KMS-11 (cell line): ENCODE results near the gene PET100.

ENCODE experiments used
- H2AFZ ChIP-seq: fragments of 200-600 bp; sonication (generic); 2 replicates; pipeline ENCODE4 v1.6.1; 2016; ENCODE audit warnings: antibody characterized with exemption, mixed run types, low read depth
- H3K27ac ChIP-seq: fragments of 200-600 bp; sonication (generic); 2 replicates; pipeline ENCODE4 v1.6.1; 2016; ENCODE audit warnings: mild to moderate bottlenecking, mixed run types
- H3K27me3 ChIP-seq: fragments of 200-600 bp; sonication (generic); 2 replicates; pipeline ENCODE4 v1.6.1; 2017; ENCODE audit warnings: mild to moderate bottlenecking, low read depth, mixed run types, moderate library complexity; ENCODE audit not compliant: insufficient read depth
- H3K36me3 ChIP-seq: fragments of 200-600 bp; sonication (generic); 2 replicates; pipeline ENCODE4 v1.6.1; 2017; ENCODE audit warnings: mild to moderate bottlenecking, mixed run types; ENCODE audit not compliant: insufficient read depth
- H3K4me1 ChIP-seq: fragments of 200-600 bp; sonication (generic); 2 replicates; pipeline ENCODE4 v1.6.1; 2016; ENCODE audit warnings: mild to moderate bottlenecking, low read depth, mixed run types; ENCODE audit not compliant: poor library complexity, severe bottlenecking
- H3K4me2 ChIP-seq: fragments of 200-600 bp; sonication (generic); 2 replicates; pipeline ENCODE4 v1.7.0; 2016; ENCODE audit warnings: mild to moderate bottlenecking, mixed run types
- H3K4me3 ChIP-seq: fragments of 200-600 bp; sonication (generic); IDR thresholded peaks from 2 replicates; pipeline ENCODE4 v1.6.1; 2017; ENCODE audit warnings: low read depth, low read length, mixed read lengths; ENCODE audit not compliant: insufficient read depth
- H3K79me2 ChIP-seq: fragments of 200-600 bp; sonication (generic); 2 replicates; pipeline ENCODE4 v1.6.1; 2016; ENCODE audit warnings: low read depth, mixed run types; ENCODE audit not compliant: insufficient read depth
- H3K9ac ChIP-seq: fragments of 200-600 bp; sonication (generic); 2 replicates; pipeline ENCODE4 v1.6.1; 2016; ENCODE audit warnings: mild to moderate bottlenecking, mixed run types
- H4K20me1 ChIP-seq: fragments of 200-600 bp; sonication (generic); 2 replicates; pipeline ENCODE4 v1.6.1; 2016; ENCODE audit warnings: mild to moderate bottlenecking, mixed run types; ENCODE audit not compliant: insufficient read depth
- TF ChIP-seq, protein P1 (sequence below): fragments of 200-600 bp; sonication (generic); conservative IDR thresholded peaks from 2 replicates; pipeline ENCODE4 v1.6.1; 2017; ENCODE audit warnings: low read depth, mild to moderate bottlenecking, antibody characterized with exemption, low read length, moderate library complexity, mixed read lengths

PET100 gene

DNA sequence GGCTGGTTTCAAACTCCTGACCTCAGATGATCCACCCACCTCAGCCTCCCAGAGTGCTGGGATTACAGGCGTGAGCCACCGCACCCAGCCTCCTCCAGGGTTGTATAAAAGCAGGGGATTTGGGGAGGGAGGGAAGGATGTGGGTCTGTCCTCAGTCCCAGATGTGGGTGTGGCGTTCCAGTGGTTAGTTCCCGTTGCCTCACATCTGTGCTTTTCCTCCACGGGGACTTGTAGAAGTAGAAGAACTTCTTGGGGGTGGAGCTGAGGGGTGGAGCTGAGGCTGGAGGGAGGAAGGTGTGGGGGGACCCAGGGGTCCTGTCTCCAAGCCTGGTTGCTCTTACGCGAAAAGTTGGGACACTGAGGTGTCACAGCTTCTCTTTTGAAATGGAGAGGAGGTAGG, 46.8 kb downstream of the PET100 start:
- Histone ChIP-seq H3K9ac (no peak overlapping the region), H3K36me3 (no peaks in the 10 kb centered on the region), H3K27ac (no peak overlapping the region), H3K4me1 (no peaks in the 10 kb centered on the region), H4K20me1 (no peaks in the 10 kb centered on the region), H3K27me3 (peaks cover 56% of the 10 kb centered on the region), H3K79me2 (no peaks in the 10 kb centered on the region), H2AFZ (no peak overlapping the region), H3K4me2 (no peak overlapping the region), H3K4me3 (no peak overlapping the region)
- TF ChIP-seq, protein P1, sequence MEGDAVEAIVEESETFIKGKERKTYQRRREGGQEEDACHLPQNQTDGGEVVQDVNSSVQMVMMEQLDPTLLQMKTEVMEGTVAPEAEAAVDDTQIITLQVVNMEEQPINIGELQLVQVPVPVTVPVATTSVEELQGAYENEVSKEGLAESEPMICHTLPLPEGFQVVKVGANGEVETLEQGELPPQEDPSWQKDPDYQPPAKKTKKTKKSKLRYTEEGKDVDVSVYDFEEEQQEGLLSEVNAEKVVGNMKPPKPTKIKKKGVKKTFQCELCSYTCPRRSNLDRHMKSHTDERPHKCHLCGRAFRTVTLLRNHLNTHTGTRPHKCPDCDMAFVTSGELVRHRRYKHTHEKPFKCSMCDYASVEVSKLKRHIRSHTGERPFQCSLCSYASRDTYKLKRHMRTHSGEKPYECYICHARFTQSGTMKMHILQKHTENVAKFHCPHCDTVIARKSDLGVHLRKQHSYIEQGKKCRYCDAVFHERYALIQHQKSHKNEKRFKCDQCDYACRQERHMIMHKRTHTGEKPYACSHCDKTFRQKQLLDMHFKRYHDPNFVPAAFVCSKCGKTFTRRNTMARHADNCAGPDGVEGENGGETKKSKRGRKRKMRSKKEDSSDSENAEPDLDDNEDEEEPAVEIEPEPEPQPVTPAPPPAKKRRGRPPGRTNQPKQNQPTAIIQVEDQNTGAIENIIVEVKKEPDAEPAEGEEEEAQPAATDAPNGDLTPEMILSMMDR: no peak

DNA sequence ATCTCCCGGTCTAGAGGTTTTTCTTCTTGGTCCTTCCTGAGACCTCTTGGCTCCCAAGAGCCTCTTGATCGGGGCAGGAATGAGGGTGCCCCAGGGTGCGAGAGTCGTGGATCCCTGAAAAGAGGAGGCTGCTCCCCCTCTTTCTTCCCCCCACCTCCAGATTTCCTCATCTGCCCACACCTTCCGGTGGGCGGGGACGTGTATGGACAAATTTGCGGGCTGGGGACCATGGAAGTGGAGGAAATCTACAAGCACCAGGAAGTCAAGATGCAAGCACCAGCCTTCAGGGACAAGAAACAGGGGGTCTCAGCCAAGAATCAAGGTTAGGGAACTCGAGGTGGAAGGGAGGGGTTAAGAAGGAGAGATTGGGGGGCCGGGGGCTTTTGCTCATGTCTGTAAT, 47.3 kb downstream of the PET100 start, which contains the start of gene MCEMP1:
Gene MCEMP1 (plus strand): TSS at position 237 of the 400 bp plus-strand sequence. CDS start 31 bp downstream, at position 268.
- H3K4me1 ChIP-seq: no peaks in the 10 kb centered on the region
- no peak within 1 kb of the TSS for H3K4me2 ChIP-seq
- TF ChIP-seq, protein P1: no peak
- H3K79me2 ChIP-seq: no peaks in the 10 kb centered on the region
- H3K27me3 ChIP-seq: peaks cover 54% of the 10 kb centered on the region
- no peak within 1 kb of the TSS for H3K9ac ChIP-seq
- H2AFZ ChIP-seq: no peak within 1 kb of the TSS
- no peaks in the 10 kb centered on the region for H3K36me3 ChIP-seq
- no peak within 1 kb of the TSS for H3K4me3 ChIP-seq
- no peak within 1 kb of the TSS for H3K27ac ChIP-seq
- H4K20me1 ChIP-seq: no peaks in the 10 kb centered on the region

DNA sequence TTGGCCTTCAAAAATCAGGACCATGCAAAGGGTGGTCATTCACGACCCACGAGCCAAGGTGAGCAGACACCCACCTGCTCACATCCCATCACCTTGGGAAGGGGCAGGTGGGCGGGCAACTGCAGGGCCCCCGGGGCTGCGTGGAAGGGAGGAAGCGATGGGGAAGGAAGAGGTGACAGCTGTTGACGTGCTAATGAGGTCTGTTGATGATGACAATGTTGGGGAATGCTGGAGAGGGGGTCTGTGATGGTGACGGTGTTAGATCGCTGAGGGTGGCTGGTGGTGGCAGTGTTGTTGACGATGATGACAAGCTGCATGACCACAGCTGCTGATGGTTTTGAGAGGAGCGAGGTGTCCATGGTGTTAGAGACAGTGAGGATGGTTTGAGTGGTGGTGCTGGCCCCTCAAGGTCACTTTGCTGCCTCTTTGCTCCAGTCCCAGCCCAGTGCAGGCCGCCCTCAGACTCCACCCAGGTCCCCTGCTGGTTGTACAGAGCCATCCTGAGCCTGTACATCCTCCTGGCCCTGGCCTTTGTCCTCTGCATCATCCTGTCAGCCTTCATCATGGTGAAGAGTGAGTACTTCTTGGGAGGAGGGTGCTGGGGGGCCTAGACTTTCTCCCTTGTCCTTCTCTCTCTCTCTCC, 48.2 kb downstream of the PET100 start:
- no peaks in the 10 kb centered on the region for H4K20me1 ChIP-seq
- no peak overlapping the region for H3K9ac ChIP-seq
- no peaks in the 10 kb centered on the region for H3K36me3 ChIP-seq
- no peaks in the 10 kb centered on the region for H3K4me1 ChIP-seq
- H3K79me2 ChIP-seq: no peaks in the 10 kb centered on the region
- H2AFZ ChIP-seq: no peak overlapping the region
- TF ChIP-seq, protein P1: no peak
- H3K4me2 ChIP-seq: no peak overlapping the region
- H3K27ac ChIP-seq: no peak overlapping the region
- peaks cover 49% of the 10 kb centered on the region for H3K27me3 ChIP-seq
- no peak overlapping the region for H3K4me3 ChIP-seq

DNA sequence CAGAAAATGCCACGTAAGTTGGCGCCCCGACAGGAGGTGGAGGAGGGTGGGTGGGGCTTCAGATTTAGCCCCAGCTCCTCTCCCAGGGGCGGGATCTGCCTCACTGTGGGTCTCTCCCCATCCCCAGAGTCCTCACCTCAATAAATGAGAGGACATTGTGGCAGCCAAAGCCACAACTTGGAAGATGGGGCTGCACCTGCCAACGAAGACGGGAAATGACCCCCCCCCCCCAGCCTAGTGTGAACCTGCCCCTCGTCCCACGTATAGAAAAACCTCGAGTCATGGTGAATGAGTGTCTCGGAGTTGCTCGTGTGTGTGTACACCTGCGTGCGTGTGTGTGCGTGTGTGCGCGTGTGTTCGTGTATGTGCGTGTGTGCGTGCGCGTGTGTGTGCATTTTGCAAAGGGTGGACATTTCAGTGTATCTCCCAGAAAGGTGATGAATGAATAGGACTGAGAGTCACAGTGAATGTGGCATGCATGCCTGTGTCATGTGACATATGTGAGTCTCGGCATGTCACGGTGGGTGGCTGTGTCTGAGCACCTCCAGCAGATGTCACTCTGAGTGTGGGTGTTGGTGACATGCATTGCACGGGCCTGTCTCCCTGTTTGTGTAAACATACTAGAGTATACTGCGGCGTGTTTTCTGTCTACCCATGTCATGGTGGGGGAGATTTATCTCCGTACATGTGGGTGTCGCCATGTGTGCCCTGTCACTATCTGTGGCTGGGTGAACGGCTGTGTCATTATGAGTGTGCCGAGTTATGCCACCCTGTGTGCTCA, 49.6 kb downstream of the PET100 start:
- TF ChIP-seq, protein P1: no peak
- no peaks in the 10 kb centered on the region for H3K36me3 ChIP-seq
- H3K27me3 ChIP-seq: peaks cover 40% of the 10 kb centered on the region
- H3K9ac ChIP-seq: no peak overlapping the region
- H3K79me2 ChIP-seq: no peaks in the 10 kb centered on the region
- H3K4me1 ChIP-seq: no peaks in the 10 kb centered on the region
- H3K4me3 ChIP-seq: no peak overlapping the region
- no peak overlapping the region for H3K27ac ChIP-seq
- no peak overlapping the region for H3K4me2 ChIP-seq
- no peaks in the 10 kb centered on the region for H4K20me1 ChIP-seq
- no peak overlapping the region for H2AFZ ChIP-seq
